HG02610 (cell line): Measurements from ENCODE around the gene EIF3K.
"Not testable (repeated sequence)": the region's sequence is repeated elsewhere in the genome, so short reads cannot be mapped to it uniquely, and the experiment has no call there.

Experiments used
- ATAC-seq: cut with Tn5 transposase; IDR thresholded peaks from one replicate; pipeline ENCODE4 v1.9.1; 2021; ENCODE audit warnings: mild to moderate bottlenecking, moderate library complexity; ENCODE audit not compliant: unreplicated experiment

EIF3K gene

DNA sequence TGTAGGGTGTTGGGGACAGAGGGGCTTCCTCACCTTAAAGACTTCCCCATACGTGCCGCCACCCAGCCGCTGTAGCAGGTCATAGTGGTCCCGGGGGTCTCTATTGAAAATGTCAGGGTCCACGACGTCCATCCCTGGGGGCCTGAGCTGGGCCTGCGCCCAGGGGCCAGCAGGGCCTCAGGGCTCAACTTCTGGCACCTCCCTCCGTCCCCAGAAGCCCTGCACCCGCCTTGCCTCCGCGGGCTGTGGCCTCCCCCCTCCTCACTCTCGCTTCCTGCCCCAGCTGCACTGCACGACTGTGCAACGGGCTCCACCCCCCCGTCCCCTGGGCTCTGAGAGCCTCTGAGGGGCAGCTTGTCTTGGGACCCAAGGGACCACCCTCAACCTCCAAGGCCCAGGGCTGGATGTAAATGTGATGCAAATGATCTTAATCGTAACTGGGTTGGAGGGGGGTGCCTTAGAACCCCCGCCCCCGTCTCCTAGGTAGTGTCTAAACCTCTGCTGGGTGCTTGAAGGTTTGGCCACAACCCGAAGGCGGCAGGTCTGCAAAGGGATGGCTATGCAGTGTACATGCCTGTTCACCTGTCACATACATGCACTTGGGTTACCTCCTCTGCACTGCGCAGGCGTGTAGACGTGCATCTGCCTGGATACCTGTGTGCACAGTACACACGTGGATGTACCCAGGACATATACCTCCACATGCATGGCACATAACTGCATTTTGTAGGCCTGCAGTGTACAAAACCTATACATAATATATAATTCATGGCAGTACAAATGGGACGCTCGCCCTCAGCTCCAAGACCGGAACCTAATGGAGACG, 1.0 kb upstream of the EIF3K start, which contains the start of gene MAP4K1:
Gene MAP4K1, minus strand, starts transcription at position 190 of the 826 bp plus-strand sequence. Its CDS starts 58 bp downstream, at position 132.
- peak; percentile 64 for ATAC-seq

GRCh38 chr19:38619361-38620174, 580 bp downstream of the EIF3K start:
- ATAC-seq = no peak

GRCh38 chr19:38624822-38625221, 5.8 kb downstream of the EIF3K start:
- no peak for ATAC-seq

DNA sequence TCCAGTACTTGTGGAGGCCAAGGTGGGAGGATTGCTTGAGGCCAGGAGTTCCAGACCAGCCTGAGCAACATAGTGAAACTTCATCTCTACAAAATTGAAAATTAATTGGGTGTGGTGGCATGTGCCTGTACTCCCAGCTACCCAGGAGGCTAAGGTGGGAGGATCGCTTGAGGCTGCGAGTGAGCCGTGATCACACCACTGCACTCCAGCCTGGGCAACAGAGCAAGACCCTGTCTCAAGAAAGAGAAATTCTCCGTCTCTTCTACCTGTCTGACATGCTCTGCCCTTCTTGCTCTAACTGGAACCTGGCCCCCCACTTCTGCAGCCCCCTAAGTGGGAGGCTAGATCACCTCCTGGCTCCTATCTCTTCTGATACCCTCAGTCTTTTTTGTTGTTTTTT, 7.4 kb downstream of the EIF3K start:
- no peak for ATAC-seq

GRCh38 chr19:38629568-38629967, 10.6 kb downstream of the EIF3K start:
- no peak for ATAC-seq

DNA sequence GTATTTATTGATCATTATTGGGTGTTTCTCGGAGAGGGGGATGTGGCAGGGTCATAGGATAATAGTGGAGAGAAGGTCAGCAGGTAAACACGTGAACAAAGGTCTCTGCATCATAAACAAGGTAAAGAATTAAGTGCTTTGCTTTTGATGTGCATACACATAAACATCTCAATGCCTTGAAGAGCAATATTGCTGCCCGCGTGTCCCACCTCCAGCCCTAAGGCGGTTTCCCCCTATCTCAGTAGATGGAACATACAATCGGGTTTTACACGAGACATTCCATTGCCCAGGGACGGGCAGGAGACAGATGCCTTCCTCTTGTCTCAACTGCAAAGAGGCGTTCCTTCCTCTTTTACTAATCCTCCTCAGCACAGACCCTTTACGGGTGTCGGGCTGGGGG, 12.3 kb downstream of the EIF3K start:
- ATAC-seq = not testable (repeated sequence)

- not testable (repeated sequence) for ATAC-seq
Measured at GRCh38 chr19:38631811-38632475, 13.0 kb downstream of the EIF3K start.

GRCh38 chr19:38632476-38633213, 13.7 kb downstream of the EIF3K start:
- no peak for ATAC-seq

- ATAC-seq = no peak
Measured at GRCh38 chr19:38634757-38635482, 15.9 kb downstream of the EIF3K start.

GRCh38 chr19:38635483-38636399, 16.8 kb downstream of the EIF3K start:
- ATAC-seq = no peak

GRCh38 chr19:38638461-38638860, 19.5 kb downstream of the EIF3K start:
- ATAC-seq = no peak

- ATAC-seq = no peak
Measured at GRCh38 chr19:38639679-38640078, 20.7 kb downstream of the EIF3K start.

DNA sequence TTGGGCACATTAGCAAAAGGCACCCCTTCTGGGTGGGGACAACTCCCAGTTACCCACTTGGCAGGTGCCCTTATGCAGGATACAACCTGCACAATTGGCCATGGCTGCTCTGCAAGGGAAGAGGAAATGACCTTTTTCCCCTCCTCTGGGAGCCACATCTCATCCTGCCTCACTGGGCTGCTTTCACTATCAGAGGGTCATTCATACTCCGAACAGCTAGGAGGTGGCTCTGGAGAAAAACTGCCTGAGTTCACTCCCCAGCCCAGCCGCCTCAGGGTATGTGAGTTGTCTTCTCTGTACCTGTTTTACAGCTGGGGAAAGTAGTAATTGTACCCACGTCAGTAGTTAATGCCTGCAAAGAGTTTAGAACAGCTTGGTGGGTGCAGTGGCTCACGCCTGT, 21.4 kb downstream of the EIF3K start:
- no peak for ATAC-seq

DNA sequence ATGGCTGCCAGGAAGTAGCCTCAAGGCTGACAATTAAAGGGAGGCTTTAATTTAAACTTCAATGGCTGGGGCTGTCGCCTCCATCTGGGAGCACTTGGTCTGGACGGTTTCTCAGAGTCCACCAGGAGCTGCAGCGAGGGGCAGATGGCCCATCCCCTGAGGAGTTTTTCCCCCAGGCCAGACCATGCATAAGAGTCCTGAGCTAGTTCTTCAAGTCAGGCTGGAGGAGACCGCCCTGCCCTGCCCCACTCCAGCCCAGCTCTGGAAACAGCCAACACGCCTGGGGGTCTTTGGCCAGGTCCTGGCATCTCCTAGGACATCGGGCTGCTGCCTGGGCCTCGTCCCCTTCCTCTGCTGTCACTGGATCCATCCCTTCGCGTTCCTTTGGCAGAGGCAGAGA, 23.2 kb downstream of the EIF3K start:
- no peak for ATAC-seq

DNA sequence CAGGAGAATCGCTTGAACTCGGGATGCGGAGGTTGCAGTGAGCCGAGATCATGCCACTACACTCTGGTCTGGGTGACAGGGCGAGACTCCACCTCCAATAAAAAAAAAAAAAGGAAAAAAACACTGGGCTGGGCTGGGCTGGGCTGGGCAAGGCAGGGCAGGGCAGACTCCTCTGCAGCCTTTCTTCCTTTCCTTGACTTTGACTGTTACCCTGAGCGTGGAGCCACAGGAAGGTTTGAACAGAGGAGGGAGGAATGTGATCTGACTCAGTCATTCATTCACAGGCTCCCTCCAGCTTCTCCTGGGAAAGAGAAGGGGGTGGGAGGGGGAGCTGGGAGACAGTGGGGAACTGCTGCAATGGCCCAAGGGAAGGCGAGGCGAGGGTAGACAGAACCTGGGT, 25.7 kb downstream of the EIF3K start:
- ATAC-seq = no peak

GRCh38 chr19:38647368-38647965, 28.5 kb downstream of the EIF3K start, which contains the start of gene ACTN4:
Gene ACTN4, plus strand, starts transcription at chr19:38647649. Its CDS starts 97 bp downstream, at chr19:38647746.
- peak; percentile 85 for ATAC-seq

- no peak for ATAC-seq
Measured at GRCh38 chr19:38647966-38648768, 29.2 kb downstream of the EIF3K start.
